GM19328 (cell line): ENCODE measurements around the gene MMP11.
"Not testable (repeated sequence)": the region's sequence is repeated elsewhere in the genome, so short reads cannot be mapped to it uniquely, and the experiment has no call there.

Experiments used
- ATAC-seq: cut with Tn5 transposase; IDR thresholded peaks from one replicate; pipeline ENCODE4 v1.9.1; 2021; ENCODE audit warnings: mild to moderate bottlenecking, moderate library complexity; ENCODE audit not compliant: unreplicated experiment

Gene MMP11

DNA sequence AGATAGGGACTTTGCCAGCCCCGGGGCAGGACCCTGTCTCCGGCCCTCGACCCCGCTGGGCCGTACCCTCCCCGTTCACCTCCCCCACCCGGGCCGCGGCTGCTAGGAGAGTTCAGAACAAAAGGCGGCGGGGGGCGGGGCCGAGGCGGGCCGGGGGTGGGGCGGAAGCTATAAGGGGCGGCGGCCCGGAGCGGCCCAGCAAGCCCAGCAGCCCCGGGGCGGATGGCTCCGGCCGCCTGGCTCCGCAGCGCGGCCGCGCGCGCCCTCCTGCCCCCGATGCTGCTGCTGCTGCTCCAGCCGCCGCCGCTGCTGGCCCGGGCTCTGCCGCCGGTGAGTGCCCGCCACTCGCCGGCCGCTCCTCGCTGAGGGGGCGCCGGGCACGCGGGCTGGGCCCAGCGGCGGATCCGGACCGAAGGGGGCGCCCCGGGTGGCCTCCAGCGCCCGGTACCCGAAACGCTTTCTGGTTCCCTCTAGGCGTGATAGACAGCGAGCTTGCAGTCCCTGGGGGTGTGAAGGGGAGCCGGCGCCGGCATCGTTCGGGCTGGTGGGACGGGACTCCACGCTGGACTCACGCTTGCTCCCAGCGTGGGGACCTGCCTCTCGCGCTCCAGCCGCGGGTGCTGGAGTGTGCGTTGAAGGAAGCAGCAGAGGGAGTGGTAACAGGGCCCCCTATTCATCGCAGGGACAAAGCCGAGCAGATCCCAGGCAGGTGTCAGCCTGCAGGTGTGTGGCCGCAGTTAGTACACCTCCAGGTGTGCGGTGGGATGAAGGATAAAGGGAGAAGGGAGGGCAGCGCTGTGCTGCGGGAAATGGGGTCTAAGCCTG lies at the start of gene MMP11:
MMP11 (plus strand) TSS at position 201 of the 825 bp plus-strand sequence; CDS start at position 223, 22 bp downstream.
- ATAC-seq: no peak

DNA sequence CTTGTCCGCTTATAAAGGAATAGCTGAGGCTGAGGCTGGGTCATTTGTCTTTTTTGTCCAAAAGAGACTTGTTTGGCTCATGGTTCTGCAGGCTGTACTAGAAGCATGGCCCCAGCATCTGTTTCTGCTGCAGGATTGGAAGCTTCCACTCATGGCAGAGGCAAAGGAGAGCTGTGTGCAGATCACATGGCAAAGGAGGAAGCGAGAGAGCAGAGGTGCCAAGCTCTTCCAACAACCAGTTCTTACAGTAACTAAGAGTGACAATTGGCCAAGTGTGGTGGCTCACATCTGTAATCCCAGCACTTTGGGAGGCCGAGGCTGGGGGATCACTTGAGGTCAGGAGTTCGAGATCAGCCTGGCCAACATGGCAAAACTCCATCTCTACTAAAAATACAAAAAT lies 44.5 kb upstream of the MMP11 start:
- not testable (repeated sequence) for ATAC-seq

DNA sequence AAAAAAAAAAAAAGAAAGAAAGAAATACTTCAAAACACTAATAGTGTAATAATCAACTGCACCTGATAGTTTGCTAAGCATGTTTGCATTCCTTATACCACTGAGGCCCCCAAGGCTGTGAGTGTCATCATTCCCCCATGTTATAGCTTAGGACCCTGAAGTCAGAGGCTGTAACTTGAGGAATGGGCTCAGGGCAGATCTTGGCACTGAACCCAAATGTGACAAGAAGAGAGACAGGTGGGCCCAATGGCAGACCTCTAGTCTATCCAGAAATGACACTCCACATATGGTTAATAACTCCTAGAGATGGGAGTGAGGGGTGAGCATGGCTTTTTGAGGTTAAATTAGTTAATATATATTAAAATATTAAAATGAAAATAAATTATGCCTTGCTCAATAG lies 35.0 kb upstream of the MMP11 start:
- ATAC-seq: no peak

DNA sequence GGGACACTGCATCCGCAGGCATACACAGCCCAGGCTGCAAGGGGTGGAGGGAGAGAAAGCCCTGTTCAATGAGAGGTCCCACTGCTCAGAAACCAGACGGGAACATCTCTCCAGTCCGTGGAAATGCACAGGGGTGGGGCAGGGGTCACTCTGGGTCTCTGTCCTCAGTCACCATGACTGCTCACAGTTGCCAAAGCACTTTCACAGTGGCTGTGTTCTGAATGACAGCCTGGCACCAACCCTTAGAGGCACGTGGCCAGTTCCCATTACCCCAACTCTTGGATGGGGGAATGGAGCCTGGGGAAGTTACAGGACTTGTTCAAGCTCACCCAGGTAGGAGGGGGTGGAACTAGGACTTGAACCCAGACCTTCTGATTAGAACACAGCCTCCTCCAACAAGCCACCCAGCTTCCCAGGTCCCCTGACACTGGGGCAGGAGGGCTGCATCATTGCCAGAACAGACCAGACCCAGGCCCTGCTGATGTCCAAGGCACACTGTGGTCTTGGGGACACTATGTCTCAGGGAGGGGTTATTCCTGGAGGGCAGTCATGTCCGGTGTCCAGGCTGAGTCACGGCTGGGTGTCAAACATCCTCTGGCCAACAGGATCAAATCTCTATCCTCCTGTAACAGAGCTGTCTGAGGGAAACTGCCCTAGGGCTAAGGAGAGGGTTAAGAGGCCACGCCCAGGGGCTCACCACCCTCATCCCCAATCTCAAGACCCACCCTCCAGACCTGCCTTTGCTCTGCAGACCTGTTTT lies 30.0 kb upstream of the MMP11 start:
- ATAC-seq: no peak

GRCh38 chr22:23743303-23743705 lies 29.3 kb upstream of the MMP11 start:
- no peak for ATAC-seq

DNA sequence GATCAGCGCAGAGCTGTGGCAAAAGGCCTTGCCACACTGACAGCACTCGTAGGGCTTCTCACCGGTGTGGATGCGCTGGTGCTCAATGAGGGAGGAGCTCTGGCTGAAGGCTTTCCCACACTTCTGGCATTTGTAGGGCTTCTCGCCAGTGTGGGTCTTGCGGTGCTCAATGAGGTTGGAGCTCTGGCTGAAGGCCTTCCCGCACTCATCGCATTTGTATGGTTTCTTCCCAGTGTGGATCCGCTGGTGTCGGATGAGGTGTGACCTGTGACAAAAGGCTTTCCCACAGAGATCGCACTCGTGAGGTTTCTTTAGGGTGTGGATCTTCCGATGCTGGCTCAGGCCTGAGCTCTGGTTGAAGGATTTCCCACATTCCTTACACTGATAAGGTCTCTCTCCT lies 28.6 kb upstream of the MMP11 start:
- ATAC-seq: no peak

- no peak for ATAC-seq
Observed at GRCh38 chr22:23744485-23744884, 28.2 kb upstream of the MMP11 start.

DNA sequence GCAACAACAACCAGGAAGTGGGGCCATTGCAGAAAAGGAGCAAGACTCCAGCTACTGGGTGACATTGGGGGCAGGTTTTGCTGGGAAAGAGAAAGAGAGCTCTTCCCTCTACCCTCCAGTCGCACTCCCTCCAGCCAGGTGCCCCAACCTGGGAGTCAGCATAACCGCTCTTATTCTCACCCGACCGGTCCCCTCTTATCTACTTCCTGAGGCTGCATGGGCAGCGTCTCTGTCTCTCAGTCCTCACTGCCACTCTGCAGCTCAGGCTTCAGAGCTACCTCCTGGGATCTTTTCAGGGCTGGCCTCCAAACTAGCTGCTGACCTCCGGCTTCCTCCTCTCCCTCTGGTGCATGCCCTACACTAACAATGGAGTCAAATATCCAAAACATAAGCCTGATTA lies 26.9 kb upstream of the MMP11 start:
- ATAC-seq: no peak

GRCh38 chr22:23749841-23750301 lies 22.8 kb upstream of the MMP11 start:
- no peak for ATAC-seq

- ATAC-seq: no peak
Observed at GRCh38 chr22:23750367-23750713, 22.3 kb upstream of the MMP11 start.

GRCh38 chr22:23750714-23751440 lies 21.8 kb upstream of the MMP11 start, which contains the start of gene ZNF70:
Gene ZNF70 (minus strand): TSS chr22:23751112. CDS start chr22:23745140, 5,972 bp downstream.
- peak; percentile 71 for ATAC-seq

- ATAC-seq: peak; percentile 18
Observed at GRCh38 chr22:23751441-23751996, 21.1 kb upstream of the MMP11 start.

- no peak for ATAC-seq
Observed at GRCh38 chr22:23752090-23752691, 20.5 kb upstream of the MMP11 start.

- ATAC-seq: no peak
Observed at GRCh38 chr22:23752750-23753149, 19.9 kb upstream of the MMP11 start.

GRCh38 chr22:23753385-23753784 lies 19.3 kb upstream of the MMP11 start:
- no peak for ATAC-seq

- no peak for ATAC-seq
Observed at GRCh38 chr22:23754220-23754919, 18.3 kb upstream of the MMP11 start, which contains the start of gene VPREB3. Gene VPREB3 (minus strand): TSS chr22:23754425. CDS start chr22:23754363, 62 bp downstream.

- no peak for ATAC-seq
Observed at GRCh38 chr22:23754980-23755636, 17.5 kb upstream of the MMP11 start.

- ATAC-seq: no peak
Observed at GRCh38 chr22:23755711-23756110, 16.9 kb upstream of the MMP11 start.

- no peak for ATAC-seq
Observed at GRCh38 chr22:23756891-23757290, 15.8 kb upstream of the MMP11 start.
